ENCODE results near the gene THAP11.
A peak's percentile ranks its signal among the peaks of the same experiment; 100 is the strongest.
"Not testable (repeated sequence)": the region's sequence is repeated elsewhere in the genome, so short reads cannot be mapped to it uniquely, and the experiment has no call there.

The THAP11 gene

GRCh38 chr16:67834242-67834614, 7.9 kb upstream of the THAP11 start:
- no peak for DNase-seq (ENCODE audit: low read depth in 2 of 2)

GRCh38 chr16:67837190-67837589, 4.9 kb upstream of the THAP11 start:
- DNase-seq (ENCODE audit: low read depth in 2 of 2): not testable (repeated sequence)

GRCh38 chr16:67837811-67838210, 4.3 kb upstream of the THAP11 start:
- DNase-seq (ENCODE audit: low read depth in 2 of 2): no peak

GRCh38 chr16:67841198-67841815, 813 bp upstream of the THAP11 start:
- DNase-seq (ENCODE audit: low read depth in 2 of 2): no peak

DNA sequence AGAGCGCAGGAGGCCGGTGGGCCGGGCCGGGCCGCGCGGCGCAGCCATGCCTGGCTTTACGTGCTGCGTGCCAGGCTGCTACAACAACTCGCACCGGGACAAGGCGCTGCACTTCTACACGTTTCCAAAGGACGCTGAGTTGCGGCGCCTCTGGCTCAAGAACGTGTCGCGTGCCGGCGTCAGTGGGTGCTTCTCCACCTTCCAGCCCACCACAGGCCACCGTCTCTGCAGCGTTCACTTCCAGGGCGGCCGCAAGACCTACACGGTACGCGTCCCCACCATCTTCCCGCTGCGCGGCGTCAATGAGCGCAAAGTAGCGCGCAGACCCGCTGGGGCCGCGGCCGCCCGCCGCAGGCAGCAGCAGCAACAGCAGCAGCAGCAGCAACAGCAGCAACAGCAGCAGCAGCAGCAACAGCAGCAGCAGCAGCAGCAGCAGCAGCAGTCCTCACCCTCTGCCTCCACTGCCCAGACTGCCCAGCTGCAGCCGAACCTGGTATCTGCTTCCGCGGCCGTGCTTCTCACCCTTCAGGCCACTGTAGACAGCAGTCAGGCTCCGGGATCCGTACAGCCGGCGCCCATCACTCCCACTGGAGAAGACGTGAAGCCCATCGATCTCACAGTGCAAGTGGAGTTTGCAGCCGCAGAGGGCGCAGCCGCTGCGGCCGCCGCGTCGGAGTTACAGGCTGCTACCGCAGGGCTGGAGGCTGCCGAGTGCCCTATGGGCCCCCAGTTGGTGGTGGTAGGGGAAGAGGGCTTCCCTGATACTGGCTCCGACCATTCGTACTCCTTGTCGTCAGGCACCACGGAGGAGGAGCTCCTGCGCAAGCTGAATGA, 606 bp downstream of the THAP11 start:
- peak; percentile 46 to 48 for DNase-seq (ENCODE audit: low read depth in 2 of 2)

GRCh38 chr16:67843343-67843765, 1.2 kb downstream of the THAP11 start:
- peak in 1 of 2 donors; percentile 27 for DNase-seq (ENCODE audit: low read depth in 2 of 2)

GRCh38 chr16:67844497-67844896, 2.4 kb downstream of the THAP11 start:
- no peak for DNase-seq (ENCODE audit: low read depth in 2 of 2)

DNA sequence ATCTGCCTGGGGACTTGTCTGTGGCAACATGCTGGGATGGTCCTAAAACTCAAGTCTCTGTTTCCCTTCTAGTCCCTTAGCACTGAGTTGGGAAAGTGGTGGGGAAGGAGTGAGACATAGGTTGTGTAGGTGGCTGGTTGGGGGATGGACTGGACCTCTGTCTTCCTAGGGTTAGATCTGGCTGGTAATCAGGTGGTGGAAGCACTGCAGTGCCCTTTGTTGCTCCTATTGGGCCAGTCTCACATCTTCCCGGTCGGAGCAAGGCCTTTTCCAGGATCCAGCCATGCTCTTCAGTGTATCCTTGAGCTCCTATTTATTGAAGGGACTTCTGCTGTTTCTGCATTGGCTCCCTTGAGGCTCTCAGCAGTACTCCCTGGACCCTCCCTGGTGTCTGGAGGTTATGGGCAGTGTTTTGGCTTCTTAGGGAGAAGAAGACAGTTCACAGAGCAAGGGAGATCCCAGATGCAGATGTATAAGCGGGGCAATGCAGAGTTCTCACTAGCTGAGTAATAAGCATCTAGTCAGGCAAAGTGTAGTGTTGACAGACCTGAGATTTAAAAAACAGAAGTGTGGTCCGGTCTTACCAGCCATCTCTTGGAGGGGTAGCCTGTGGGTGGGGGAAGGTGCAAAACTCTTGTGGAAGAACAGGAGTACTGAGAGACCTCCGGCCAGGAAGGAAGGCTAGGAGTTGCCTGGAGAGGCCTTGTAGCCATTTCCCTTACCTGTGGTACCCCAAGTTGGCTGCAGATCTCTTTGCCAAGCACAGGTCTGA, 3.4 kb downstream of the THAP11 start:
- no peak for DNase-seq (ENCODE audit: low read depth in 2 of 2)

DNA sequence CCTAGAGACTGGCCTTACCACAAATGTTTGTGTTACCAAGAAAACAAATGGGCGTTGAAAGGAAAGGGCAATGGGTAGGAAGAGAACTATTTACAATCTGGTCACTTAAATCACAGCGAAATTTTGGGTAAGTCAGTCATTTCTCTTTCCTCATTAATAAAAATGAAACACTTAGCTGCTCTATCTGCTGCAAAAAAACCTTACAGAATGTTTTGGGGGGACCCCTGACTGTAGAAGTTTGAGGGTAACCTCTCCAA, 3.9 kb downstream of the THAP11 start:
- DNase-seq (ENCODE audit: low read depth in 2 of 2): no peak

DNA sequence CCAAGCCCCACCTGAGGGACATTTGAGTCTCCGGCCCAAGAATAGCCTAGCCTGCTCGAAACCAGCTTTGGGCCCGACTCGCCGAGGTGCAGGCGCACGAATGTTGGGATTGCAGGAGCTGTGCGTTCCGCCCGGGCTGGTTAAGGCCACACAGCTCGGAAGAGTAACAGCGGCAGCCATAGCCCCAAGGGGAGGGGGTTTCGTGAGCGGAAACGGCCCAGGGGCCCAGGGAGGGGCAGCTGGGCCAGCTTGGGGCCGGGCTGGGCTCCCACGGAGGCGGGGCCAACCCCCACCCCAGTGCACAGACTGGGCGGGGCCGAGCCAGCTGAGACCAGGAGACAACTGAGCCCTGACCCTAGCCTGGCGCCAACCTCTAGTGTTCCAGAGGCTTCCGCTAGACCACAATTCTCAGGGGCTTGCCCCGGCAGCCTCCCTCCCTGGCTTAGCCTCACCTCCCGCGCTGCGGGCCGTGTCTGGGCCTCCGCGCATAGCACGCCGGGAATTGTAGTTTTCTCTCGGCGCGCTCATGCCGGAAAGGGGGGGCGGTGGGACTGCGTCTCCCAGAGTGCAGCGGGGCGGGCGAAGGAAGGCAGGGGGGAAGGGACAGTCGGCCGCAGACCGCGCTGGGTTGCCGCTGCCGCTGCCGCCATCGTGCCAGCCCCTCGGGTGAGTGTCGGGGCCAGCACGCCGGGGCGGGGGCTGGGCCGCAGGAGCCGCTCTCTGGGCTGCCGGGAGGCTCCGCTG, 4.4 kb downstream of the THAP11 start, which contains the start of gene NUTF2:
TSS of gene NUTF2 (plus strand) at position 614 of the 744 bp plus-strand sequence. CDS start 18,198 bp downstream, outside the sequence.
- peak; percentile 92 to 96 for DNase-seq (ENCODE audit: low read depth in 2 of 2)

DNA sequence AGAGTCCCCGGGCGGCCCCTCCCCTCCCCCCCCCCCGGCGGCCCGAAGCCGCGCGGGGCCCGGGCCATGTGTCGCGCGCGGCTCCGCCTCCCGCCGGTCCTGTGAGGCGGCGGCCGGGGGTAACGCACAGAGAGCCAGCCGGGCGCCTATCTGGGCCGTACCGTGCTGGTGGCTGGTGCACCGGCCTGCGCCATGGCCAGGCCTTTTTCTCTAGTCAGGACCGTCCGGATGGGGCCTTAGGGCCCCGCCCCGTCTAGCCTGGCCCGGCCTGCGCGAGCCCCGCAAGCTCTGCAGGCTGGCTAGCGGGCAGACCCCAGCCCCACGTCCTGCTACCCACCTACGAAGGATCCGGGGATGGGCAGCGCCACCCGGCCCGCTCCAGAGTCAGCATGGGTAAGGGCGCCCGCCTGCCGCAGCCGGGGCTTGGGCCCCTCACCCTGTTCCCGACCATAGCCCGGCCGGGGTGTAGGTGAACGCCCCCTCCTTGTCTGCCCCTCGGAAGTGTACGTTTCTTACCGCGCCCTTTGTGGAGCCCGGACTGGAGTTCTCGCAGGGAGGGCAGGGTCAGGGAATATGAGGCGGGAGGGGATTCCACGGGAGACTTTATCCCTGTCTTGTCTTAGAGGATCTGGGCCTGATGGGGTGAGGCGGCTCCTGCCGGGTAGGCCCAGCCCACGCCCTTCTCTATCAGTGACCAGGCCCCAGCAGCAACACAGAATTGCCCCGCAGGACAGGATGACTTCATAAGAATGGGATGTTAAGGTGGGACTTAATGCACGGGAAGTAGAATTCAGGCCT, 5.1 kb downstream of the THAP11 start, which contains the start of gene CENPT:
TSS of gene CENPT (minus strand) at position 630 of the 798 bp plus-strand sequence. CDS start 13,834 bp downstream, outside the sequence.
- peak in 1 of 2 donors; percentile 33 for DNase-seq (ENCODE audit: low read depth in 2 of 2)

GRCh38 chr16:67848118-67848517, 6.0 kb downstream of the THAP11 start:
- no peak for DNase-seq (ENCODE audit: low read depth in 2 of 2)

DNA sequence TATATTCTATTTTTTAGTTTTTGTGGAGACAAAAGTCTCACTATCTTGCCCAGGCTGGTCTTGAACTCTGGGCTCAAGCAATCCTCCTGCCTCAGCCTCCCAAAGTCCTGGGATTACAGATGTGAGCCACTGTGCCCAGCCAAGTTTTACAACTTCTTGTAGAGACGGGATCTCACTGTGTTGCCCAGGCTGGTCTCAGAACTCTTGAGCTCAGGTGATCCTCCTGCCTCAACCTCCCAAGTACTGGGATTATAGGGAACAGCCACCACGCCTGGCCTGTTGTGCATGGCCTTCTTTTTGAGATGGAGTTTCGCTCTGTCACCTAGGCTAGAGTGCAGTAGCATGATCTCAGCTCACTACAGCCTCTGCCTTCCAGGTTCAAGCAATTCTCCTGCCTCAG, 11.6 kb downstream of the THAP11 start:
- DNase-seq (ENCODE audit: low read depth in 2 of 2): no peak

DNA sequence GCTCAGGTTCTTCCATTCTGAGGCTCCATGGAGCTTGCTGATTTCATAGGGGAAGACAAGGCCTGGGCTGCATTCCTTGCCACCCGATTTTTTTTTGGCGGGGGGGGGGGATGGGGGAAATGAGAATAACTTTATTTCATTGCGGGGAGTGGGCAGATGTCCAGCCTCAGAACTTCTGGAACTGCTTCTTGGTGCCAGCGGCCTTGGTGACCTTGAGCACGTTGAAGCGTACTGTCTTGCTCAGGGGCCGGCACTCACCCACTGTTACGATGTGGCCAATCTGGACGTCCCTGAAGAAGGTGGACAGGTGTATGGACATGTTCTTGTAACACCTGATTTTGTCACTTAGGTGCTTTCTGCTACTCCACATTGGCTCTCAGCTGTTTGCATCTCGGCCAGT, 13.7 kb downstream of the THAP11 start:
- no peak for DNase-seq (ENCODE audit: low read depth in 2 of 2)

GRCh38 chr16:67856927-67857546, 14.9 kb downstream of the THAP11 start:
- no peak for DNase-seq (ENCODE audit: low read depth in 2 of 2)

DNA sequence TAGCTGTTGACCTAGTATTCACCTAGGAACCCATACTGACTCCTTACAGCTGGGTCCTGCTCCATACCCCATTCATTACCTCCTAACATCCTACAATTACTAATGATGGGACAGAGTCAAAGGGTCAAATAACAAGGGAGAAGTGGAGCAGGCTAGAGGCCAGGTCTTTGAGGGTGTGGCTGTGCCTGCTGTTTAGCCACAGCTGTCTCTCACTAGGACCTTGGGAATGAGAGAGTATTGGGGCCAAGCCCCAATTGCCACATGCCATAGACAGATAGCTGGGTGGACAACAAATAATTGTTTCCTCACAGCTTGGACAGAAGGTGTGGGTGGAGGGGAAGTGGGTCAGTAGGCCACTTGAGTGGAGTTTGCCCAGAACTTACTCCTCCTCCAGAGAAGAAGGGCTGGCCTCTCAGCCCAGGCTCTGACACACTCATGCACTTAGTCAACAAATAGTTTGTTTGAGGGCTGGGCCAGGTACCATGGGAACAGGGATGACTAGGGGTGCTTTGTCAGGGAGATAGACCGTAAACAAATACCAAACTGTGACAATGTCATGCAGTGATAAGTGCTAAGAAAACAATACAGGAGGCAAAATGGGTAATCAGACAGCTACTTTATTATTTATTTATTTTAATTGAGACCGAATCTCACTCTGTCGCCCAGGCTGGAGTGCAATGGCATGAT, 15.6 kb downstream of the THAP11 start:
- no peak for DNase-seq (ENCODE audit: low read depth in 2 of 2)

- DNase-seq (ENCODE audit: low read depth in 2 of 2): no peak
These were observed 16.4 kb downstream of the THAP11 start for GRCh38 chr16:67858500-67858899.

- no peak for DNase-seq (ENCODE audit: low read depth in 2 of 2)
These were observed 18.7 kb downstream of the THAP11 start for GRCh38 chr16:67860589-67861398.

DNA sequence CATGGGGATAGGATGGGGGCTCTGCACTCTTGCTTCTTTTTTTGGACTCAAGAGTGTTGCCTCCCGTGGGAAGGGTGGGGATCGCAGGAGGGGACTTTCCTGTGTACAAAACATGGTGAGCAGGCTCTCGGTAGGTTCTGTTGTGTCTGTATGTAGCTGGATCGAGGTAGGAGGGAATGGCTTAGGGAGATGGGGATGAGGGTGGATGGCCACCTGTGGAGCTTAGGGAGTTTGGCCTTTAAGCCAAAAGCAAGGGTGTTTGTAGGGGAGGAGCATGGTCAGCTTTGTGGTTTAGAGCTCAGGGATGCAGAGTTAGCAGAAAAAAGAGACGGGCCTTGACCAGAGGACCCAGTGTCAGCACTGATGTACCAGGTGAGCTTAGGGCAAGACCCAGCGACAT, 19.8 kb downstream of the THAP11 start:
- DNase-seq (ENCODE audit: low read depth in 2 of 2): no peak

Measured in stimulated activated CD4-positive, alpha-beta T cell treated with anti-CD3 and anti-CD28 coated beads, Interleukin-15, amount 100 ng/mL, for 48 hours (primary cell).